Thyroid gland (tissue), 4 donors: ENCODE data around the gene DENND5B.

Experiments used
- POLR2A ChIP-seq, 2 donors: fragments of 450-650 bp; IDR thresholded peaks; one replicate each; pipeline ENCODE4 v1.6.1; 2017; ENCODE audit warnings: antibody characterized with exemption in 2 of 2, mild to moderate bottlenecking in 2 of 2, moderate library complexity in 1 of 2
- TF ChIP-seq, protein P1 (sequence below), 6 experiments: fragments of 200-600 bp in 3 of 6; fragments of 450-650 bp in 3 of 6; sonication (generic) in 3 of 6; IDR thresholded peaks; one replicate each; pipeline ENCODE4 v1.5.1; 2016 to 2019; ENCODE audit warnings: antibody characterized with exemption in 6 of 6, mild to moderate bottlenecking in 2 of 6, inconsistent platforms in 1 of 6, moderate library complexity in 1 of 6

DNA sequence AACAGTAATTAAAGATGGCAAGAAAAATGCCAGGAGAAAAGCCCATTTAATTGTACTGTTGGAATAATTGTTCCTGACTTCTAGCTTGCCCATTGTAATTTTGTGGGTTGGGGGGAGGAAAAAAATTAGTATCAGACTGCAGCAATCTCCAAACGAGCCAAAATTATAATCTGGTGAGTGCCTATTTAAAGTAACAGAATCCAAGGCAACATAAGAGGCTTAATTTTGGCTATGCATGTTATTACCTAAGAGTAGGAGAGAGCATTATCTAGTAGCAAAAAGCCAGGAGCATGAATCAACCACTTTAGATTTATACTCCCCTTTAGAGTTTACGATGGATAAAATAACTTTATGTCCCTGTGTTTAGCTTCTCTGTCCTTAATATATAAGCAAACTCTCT, 14.6 kb upstream of the DENND5B start:
- TF ChIP-seq, protein P1, sequence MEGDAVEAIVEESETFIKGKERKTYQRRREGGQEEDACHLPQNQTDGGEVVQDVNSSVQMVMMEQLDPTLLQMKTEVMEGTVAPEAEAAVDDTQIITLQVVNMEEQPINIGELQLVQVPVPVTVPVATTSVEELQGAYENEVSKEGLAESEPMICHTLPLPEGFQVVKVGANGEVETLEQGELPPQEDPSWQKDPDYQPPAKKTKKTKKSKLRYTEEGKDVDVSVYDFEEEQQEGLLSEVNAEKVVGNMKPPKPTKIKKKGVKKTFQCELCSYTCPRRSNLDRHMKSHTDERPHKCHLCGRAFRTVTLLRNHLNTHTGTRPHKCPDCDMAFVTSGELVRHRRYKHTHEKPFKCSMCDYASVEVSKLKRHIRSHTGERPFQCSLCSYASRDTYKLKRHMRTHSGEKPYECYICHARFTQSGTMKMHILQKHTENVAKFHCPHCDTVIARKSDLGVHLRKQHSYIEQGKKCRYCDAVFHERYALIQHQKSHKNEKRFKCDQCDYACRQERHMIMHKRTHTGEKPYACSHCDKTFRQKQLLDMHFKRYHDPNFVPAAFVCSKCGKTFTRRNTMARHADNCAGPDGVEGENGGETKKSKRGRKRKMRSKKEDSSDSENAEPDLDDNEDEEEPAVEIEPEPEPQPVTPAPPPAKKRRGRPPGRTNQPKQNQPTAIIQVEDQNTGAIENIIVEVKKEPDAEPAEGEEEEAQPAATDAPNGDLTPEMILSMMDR (IDR thresholded peaks at IDR 0.05), result no peak
- no peak for TF ChIP-seq POLR2A (IDR thresholded peaks at IDR 0.05)
